Measurements from ENCODE around the gene UNC13C. TPM values are rescaled to one million over a fixed set of nuclear protein-coding genes. Genes with fewer than 3 reads are reported as not detected.

Gene UNC13C
- total and polyA plus RNA-seq, 2 of the 13 experiments (the other 11 are each of a cell fraction or from before 2014, with no cell fraction given) = 0.04 TPM; not detected in 1

DNA sequence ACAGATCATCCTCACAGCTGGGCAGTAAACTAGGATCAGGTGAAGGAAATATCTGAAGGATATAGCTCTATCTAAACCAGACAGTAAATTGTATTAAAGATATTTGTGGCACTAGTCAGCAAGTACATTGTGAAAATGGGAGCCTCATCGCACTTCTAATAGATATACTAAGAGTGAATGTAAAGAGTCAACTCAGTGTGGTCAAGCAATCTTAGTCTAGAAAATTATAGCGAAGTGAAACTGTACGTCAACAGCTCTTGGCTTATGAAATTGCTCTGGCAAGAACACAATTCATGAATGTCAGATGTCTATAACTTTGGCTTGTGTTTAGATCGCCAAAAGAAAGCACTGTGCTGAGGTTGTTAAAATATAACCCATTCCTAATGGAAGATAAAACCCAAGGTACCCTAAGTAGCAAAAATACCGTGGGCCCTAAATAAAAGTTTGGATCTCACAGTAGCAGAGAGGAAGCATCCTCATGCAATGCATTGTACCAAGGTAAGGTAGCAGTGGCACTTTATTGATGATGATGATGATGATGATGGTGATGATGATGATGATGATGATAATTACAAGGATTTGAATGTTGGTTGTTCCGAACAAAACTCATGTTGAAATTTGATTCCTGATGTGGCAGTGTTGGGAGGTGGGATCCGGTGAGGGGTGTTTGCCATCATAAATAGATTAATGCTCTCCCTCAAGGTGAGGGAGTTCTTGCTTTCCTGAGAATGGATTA is 228.5 kb downstream of the UNC13C start:
- POLR2A ChIA-PET = no interaction called here
- Histone ChIP-seq H3K36me3 (replicated peaks in 1 of 2; ENCODE audit: control insufficient read depth in 1 of 2, insufficient read depth in 2 of 2, low read length in 2 of 2) (no peaks in the 10 kb centered on the region), H3K4me1 (ENCODE audit: insufficient read depth, low read length) (no peaks in the 10 kb centered on the region), H3K27me3 (ENCODE audit: control insufficient read depth in 1 of 2, insufficient read depth in 2 of 2, low read length in 2 of 2) (no peaks in the 10 kb centered on the region), H3K9me3 (ENCODE audit: low read length) (no peaks in the 10 kb centered on the region), H4K20me1 (ENCODE audit: insufficient read depth, low read length) (no peaks in the 10 kb centered on the region), H3K27ac (ENCODE audit: extremely low read length, insufficient read depth, low read length) (no peak overlapping the region), H3K4me2 (ENCODE audit: low read depth, low read length) (no peak overlapping the region), H2AFZ (ENCODE audit: low read length) (no peak overlapping the region), H3K9ac (ENCODE audit: insufficient read depth, low read depth, low read length) (no peak overlapping the region), H3K79me2 (ENCODE audit: insufficient read depth, low read length) (no peaks in the 10 kb centered on the region), H3K4me3 (replicated peaks in 1 of 3; ENCODE audit: insufficient read depth in 1 of 3, low read depth in 2 of 3, low read length in 3 of 3) (no peak overlapping the region)
- no peak for FAIRE-seq
- CTCF ChIA-PET (ENCODE audit: low intra/inter-chr PET ratio, low total read pairs) = no interaction called here
- no peak for ATAC-seq
- in situ Hi-C loops (cut with HindIII; ENCODE audit: extremely low pct_ligation_motif_present, low pct_unique_long_range_greater_than_20kb) (no loop called here), intact Hi-C loops (cut with micrococcal nuclease; ENCODE audit: unreplicated experiment) (no loop called here)
- no peak for DNase-seq (ENCODE audit: low spot score)
- 6% methylated on average over 7 of the region's 7 CpGs for WGBS (ENCODE audit: low lambda C conversion rate)
- no peak for TF ChIP-seq ZNF703 (CRISPR knock-in tag; IDR thresholded peaks at IDR 0.05; ENCODE audit: borderline replicate concordance)
- TF ChIP-seq GFI1 (CRISPR knock-in tag; IDR thresholded peaks at IDR 0.05; ENCODE audit: borderline replicate concordance) = no peak
- no peak for TF ChIP-seq ZFP36 (IDR thresholded peaks at IDR 0.05; ENCODE audit: borderline replicate concordance, low read depth, low read length, partially characterized antibody)
- no peak for TF ChIP-seq HMGA1 (CRISPR knock-in tag; conservative IDR thresholded peaks at IDR 0.05)
- peak; percentile 82 for TF ChIP-seq CREB1 (IDR thresholded peaks at IDR 0.05)
- TF ChIP-seq CREB1 (CRISPR knock-in tag; IDR thresholded peaks at IDR 0.05) = no peak
- BruUV-seq (replicated peaks) = no TSS peak

- Histone ChIP-seq H2AFZ (ENCODE audit: low read length) (no peak overlapping the region), H3K79me2 (ENCODE audit: insufficient read depth, low read length) (no peaks in the 10 kb centered on the region), H3K4me1 (ENCODE audit: insufficient read depth, low read length) (no peaks in the 10 kb centered on the region), H4K20me1 (ENCODE audit: insufficient read depth, low read length) (no peaks in the 10 kb centered on the region), H3K4me3 (replicated peaks in 1 of 3; ENCODE audit: insufficient read depth in 1 of 3, low read depth in 2 of 3, low read length in 3 of 3) (no peak overlapping the region), H3K27me3 (ENCODE audit: control insufficient read depth in 1 of 2, insufficient read depth in 2 of 2, low read length in 2 of 2) (no peaks in the 10 kb centered on the region), H3K27ac (ENCODE audit: extremely low read length, insufficient read depth, low read length) (no peak overlapping the region), H3K9ac (ENCODE audit: insufficient read depth, low read depth, low read length) (no peak overlapping the region), H3K4me2 (ENCODE audit: low read depth, low read length) (no peak overlapping the region), H3K36me3 (replicated peaks in 1 of 2; ENCODE audit: control insufficient read depth in 1 of 2, insufficient read depth in 2 of 2, low read length in 2 of 2) (no peaks in the 10 kb centered on the region), H3K9me3 (ENCODE audit: low read length) (no peaks in the 10 kb centered on the region)
- no peak for ATAC-seq
- in situ Hi-C loops (cut with HindIII; ENCODE audit: extremely low pct_ligation_motif_present, low pct_unique_long_range_greater_than_20kb) = no loop called here
- intact Hi-C loops (cut with micrococcal nuclease; ENCODE audit: unreplicated experiment) = no loop called here
- no TSS peak for BruUV-seq (replicated peaks)
- CTCF ChIA-PET (ENCODE audit: low intra/inter-chr PET ratio, low total read pairs) = no interaction called here
- 4% methylated on average over 2 of the region's 2 CpGs for WGBS (ENCODE audit: low lambda C conversion rate)
- FAIRE-seq = no peak
- TF ChIP-seq ZNF430 (CRISPR knock-in tag; IDR thresholded peaks at IDR 0.05) (no peak), ZNF350 (CRISPR knock-in tag; IDR thresholded peaks at IDR 0.05; ENCODE audit: borderline replicate concordance, low read depth) (no peak), THYN1 (CRISPR knock-in tag; IDR thresholded peaks at IDR 0.05; ENCODE audit: borderline replicate concordance, low read depth) (no peak), ATF3 (CRISPR knock-in tag; IDR thresholded peaks at IDR 0.05) (no peak)
- POLR2A ChIA-PET = no interaction called here
- no peak for DNase-seq (ENCODE audit: low spot score)
These were observed 230.5 kb downstream of the UNC13C start for GRCh38 chr15:54208786-54209185.
